Measurements from ENCODE around the gene PLCG2.
"Not testable (repeated sequence)": the region's sequence is repeated elsewhere in the genome, so short reads cannot be mapped to it uniquely, and the experiment has no call there.

Gene PLCG2

GRCh38 chr16:81921085-81921814 is 142.2 kb downstream of the PLCG2 start:
- DNase-seq, result no peak

- no peak for DNase-seq
Measured at GRCh38 chr16:81921843-81922584, 142.9 kb downstream of the PLCG2 start.

- DNase-seq, result no peak
Measured at GRCh38 chr16:81923296-81923695, 144.2 kb downstream of the PLCG2 start.

GRCh38 chr16:81925016-81925415 is 145.9 kb downstream of the PLCG2 start:
- DNase-seq, result no peak

GRCh38 chr16:81926036-81926435 is 146.9 kb downstream of the PLCG2 start:
- DNase-seq, result no peak

GRCh38 chr16:81927561-81928185 is 148.6 kb downstream of the PLCG2 start:
- no peak for DNase-seq

GRCh38 chr16:81928271-81928918 is 149.3 kb downstream of the PLCG2 start:
- no peak for DNase-seq

- DNase-seq, result no peak
Measured at GRCh38 chr16:81928975-81929374, 149.9 kb downstream of the PLCG2 start.

GRCh38 chr16:81929841-81930240 is 150.8 kb downstream of the PLCG2 start:
- DNase-seq, result no peak

- DNase-seq, result no peak
Measured at GRCh38 chr16:81931927-81932326, 152.8 kb downstream of the PLCG2 start.

- no peak for DNase-seq
Measured at GRCh38 chr16:81932668-81933067, 153.6 kb downstream of the PLCG2 start.

- DNase-seq, result no peak
Measured at GRCh38 chr16:81933361-81933760, 154.3 kb downstream of the PLCG2 start.

- DNase-seq, result not testable (repeated sequence)
Measured at GRCh38 chr16:81934711-81935110, 155.6 kb downstream of the PLCG2 start.

- no peak for DNase-seq
Measured at GRCh38 chr16:81936209-81937000, 157.3 kb downstream of the PLCG2 start.

GRCh38 chr16:81937305-81938038 is 158.4 kb downstream of the PLCG2 start:
- DNase-seq, result no peak

- DNase-seq, result no peak
Measured at GRCh38 chr16:81938326-81939163, 159.5 kb downstream of the PLCG2 start.

GRCh38 chr16:81939164-81940056 is 160.3 kb downstream of the PLCG2 start:
- DNase-seq, result no peak

GRCh38 chr16:81940781-81941560 is 161.9 kb downstream of the PLCG2 start:
- DNase-seq, result no peak

GRCh38 chr16:81942007-81942601 is 163.0 kb downstream of the PLCG2 start:
- no peak for DNase-seq

Data from NCI-H526 treated with DMSO at 0.1 percent for 48 hours (cell line).